ENCODE data around the gene DYNLT1.
A peak's percentile ranks its signal among the peaks of the same experiment; 100 is the strongest.

The DYNLT1 gene

GRCh38 chr6:158645064-158646022 lies 800 bp upstream of the DYNLT1 start:
- H3K4me3 ChIP-seq (replicated peaks; ENCODE audit: insufficient read depth, low read length), result peak overlapping the region; percentile 97
- DNase-seq (ENCODE audit: low read depth in 1 of 2, low spot score in 1 of 2), result no peak
- peak overlapping the region; percentile 62 for H3K27ac ChIP-seq (replicated peaks)
- no peaks in the 10 kb centered on the region for H3K27me3 ChIP-seq (ENCODE audit: insufficient read depth, poor library complexity, severe bottlenecking)
- TF ChIP-seq GABPA (IDR thresholded peaks at IDR 0.05; ENCODE audit: low read depth), result no peak
- TF ChIP-seq, protein P1, sequence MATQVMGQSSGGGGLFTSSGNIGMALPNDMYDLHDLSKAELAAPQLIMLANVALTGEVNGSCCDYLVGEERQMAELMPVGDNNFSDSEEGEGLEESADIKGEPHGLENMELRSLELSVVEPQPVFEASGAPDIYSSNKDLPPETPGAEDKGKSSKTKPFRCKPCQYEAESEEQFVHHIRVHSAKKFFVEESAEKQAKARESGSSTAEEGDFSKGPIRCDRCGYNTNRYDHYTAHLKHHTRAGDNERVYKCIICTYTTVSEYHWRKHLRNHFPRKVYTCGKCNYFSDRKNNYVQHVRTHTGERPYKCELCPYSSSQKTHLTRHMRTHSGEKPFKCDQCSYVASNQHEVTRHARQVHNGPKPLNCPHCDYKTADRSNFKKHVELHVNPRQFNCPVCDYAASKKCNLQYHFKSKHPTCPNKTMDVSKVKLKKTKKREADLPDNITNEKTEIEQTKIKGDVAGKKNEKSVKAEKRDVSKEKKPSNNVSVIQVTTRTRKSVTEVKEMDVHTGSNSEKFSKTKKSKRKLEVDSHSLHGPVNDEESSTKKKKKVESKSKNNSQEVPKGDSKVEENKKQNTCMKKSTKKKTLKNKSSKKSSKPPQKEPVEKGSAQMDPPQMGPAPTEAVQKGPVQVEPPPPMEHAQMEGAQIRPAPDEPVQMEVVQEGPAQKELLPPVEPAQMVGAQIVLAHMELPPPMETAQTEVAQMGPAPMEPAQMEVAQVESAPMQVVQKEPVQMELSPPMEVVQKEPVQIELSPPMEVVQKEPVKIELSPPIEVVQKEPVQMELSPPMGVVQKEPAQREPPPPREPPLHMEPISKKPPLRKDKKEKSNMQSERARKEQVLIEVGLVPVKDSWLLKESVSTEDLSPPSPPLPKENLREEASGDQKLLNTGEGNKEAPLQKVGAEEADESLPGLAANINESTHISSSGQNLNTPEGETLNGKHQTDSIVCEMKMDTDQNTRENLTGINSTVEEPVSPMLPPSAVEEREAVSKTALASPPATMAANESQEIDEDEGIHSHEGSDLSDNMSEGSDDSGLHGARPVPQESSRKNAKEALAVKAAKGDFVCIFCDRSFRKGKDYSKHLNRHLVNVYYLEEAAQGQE (IDR thresholded peaks at IDR 0.05; ENCODE audit: insufficient replicate concordance, low read depth), result no peak
- TF ChIP-seq POLR2AphosphoS5 (IDR thresholded peaks at IDR 0.05; ENCODE audit: low read depth), result no peak
- TF ChIP-seq, protein P2, sequence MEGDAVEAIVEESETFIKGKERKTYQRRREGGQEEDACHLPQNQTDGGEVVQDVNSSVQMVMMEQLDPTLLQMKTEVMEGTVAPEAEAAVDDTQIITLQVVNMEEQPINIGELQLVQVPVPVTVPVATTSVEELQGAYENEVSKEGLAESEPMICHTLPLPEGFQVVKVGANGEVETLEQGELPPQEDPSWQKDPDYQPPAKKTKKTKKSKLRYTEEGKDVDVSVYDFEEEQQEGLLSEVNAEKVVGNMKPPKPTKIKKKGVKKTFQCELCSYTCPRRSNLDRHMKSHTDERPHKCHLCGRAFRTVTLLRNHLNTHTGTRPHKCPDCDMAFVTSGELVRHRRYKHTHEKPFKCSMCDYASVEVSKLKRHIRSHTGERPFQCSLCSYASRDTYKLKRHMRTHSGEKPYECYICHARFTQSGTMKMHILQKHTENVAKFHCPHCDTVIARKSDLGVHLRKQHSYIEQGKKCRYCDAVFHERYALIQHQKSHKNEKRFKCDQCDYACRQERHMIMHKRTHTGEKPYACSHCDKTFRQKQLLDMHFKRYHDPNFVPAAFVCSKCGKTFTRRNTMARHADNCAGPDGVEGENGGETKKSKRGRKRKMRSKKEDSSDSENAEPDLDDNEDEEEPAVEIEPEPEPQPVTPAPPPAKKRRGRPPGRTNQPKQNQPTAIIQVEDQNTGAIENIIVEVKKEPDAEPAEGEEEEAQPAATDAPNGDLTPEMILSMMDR (IDR thresholded peaks at IDR 0.05; ENCODE audit: insufficient read depth, low read length), result no peak
- TF ChIP-seq SPI1 (IDR thresholded peaks at IDR 0.05; ENCODE audit: borderline replicate concordance, low read depth), result no peak

DNA sequence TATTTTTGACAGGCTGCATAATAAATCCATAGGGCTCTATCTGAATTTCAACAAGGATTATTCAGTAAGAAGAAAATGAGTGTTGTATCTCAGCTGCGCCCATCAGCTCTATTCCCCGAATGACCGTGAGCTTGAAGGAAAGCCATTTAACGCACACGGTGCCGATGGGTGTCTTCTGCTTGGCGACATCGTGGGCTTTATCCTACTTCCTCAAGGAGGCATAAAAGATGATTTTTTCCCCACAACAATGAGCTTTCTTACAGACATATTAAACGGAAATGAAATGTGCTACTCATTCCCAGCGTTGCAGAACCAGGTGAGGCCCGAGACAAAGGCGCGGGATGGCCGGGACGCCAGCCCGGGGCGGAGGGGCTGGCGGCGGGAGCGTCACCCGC lies 710 bp downstream of the DYNLT1 start:
- Histone ChIP-seq H3K27me3 (ENCODE audit: insufficient read depth, poor library complexity, severe bottlenecking) (no peaks in the 10 kb centered on the region), H3K27ac (replicated peaks) (no peak overlapping the region), H3K4me3 (replicated peaks; ENCODE audit: insufficient read depth, low read length) (peak overlapping the region; percentile 97)
- TF ChIP-seq GABPA (IDR thresholded peaks at IDR 0.05; ENCODE audit: low read depth), result no peak
- TF ChIP-seq, protein P1 (IDR thresholded peaks at IDR 0.05; ENCODE audit: insufficient replicate concordance, low read depth), result no peak
- TF ChIP-seq SPI1 (IDR thresholded peaks at IDR 0.05; ENCODE audit: borderline replicate concordance, low read depth), result no peak
- TF ChIP-seq POLR2AphosphoS5 (IDR thresholded peaks at IDR 0.05; ENCODE audit: low read depth), result no peak
- TF ChIP-seq, protein P2 (IDR thresholded peaks at IDR 0.05; ENCODE audit: insufficient read depth, low read length), result no peak
- no peak for DNase-seq (ENCODE audit: low read depth in 1 of 2, low spot score in 1 of 2)

- TF ChIP-seq SPI1 (IDR thresholded peaks at IDR 0.05; ENCODE audit: borderline replicate concordance, low read depth) (no peak), GABPA (IDR thresholded peaks at IDR 0.05; ENCODE audit: low read depth) (no peak), POLR2AphosphoS5 (IDR thresholded peaks at IDR 0.05; ENCODE audit: low read depth) (no peak)
- TF ChIP-seq, protein P2 (IDR thresholded peaks at IDR 0.05; ENCODE audit: insufficient read depth, low read length), result no peak
- TF ChIP-seq, protein P1 (IDR thresholded peaks at IDR 0.05; ENCODE audit: insufficient replicate concordance, low read depth), result no peak
- Histone ChIP-seq H3K4me3 (replicated peaks; ENCODE audit: insufficient read depth, low read length) (no peak overlapping the region), H3K27ac (replicated peaks) (no peak overlapping the region), H3K27me3 (ENCODE audit: insufficient read depth, poor library complexity, severe bottlenecking) (no peaks in the 10 kb centered on the region)
- no peak for DNase-seq (ENCODE audit: low read depth in 1 of 2, low spot score in 1 of 2)
Observed at GRCh38 chr6:158642097-158642601, 2.4 kb downstream of the DYNLT1 start.
